CD4-positive, alpha-beta memory T cell (primary cell): Measurements from ENCODE around the gene ARFRP1. TPM values are rescaled to one million over a fixed set of nuclear protein-coding genes. Genes with fewer than 3 reads are reported as not detected.

Experiments used
- CTCF ChIA-PET: fragments of 350-600 bp; sonication (Branson Sonifier 250); formaldehyde crosslinking; loops from one replicate; lab custom pipeline; 2021; ENCODE audit warnings: inconsistent platforms; ENCODE audit not compliant: partially characterized antibody; lab: Charles Lee
- POLR2A ChIA-PET: fragments of 350-600 bp; sonication (Branson Sonifier 250); formaldehyde crosslinking; loops from one replicate; lab custom pipeline; 2021; ENCODE audit not compliant: partially characterized antibody; lab: Charles Lee
- DNase-seq, 5 donors: peaks; one replicate each; pipeline versions ENCODE4 v3.0.0 to v3.0.0-alpha.2; 2020 to 2022; ENCODE audit warnings: mixed read lengths in 1 of 5
- H3K27ac ChIP-seq: one replicate; pipeline ENCODE4 v1.7.0; 2013; ENCODE audit warnings: low read depth, low read length
- H3K27me3 ChIP-seq: 2 replicates; pipeline ENCODE4 v1.7.0; 2013; ENCODE audit warnings: mild to moderate bottlenecking, low read length, moderate library complexity; ENCODE audit not compliant: insufficient read depth
- H3K36me3 ChIP-seq: 2 replicates; pipeline ENCODE4 v1.7.0; 2013; ENCODE audit warnings: mild to moderate bottlenecking, low read length, moderate library complexity; ENCODE audit not compliant: insufficient read depth
- H3K4me1 ChIP-seq: 2 replicates; pipeline ENCODE4 v1.7.0; 2013; ENCODE audit warnings: mild to moderate bottlenecking, low read length, moderate library complexity; ENCODE audit not compliant: insufficient read depth
- H3K4me3 ChIP-seq, 2 donors: one replicate each; pipeline ENCODE4 v1.7.0; 2013; ENCODE audit warnings: low read length in 2 of 2, mild to moderate bottlenecking in 1 of 2
- H3K9me3 ChIP-seq, 2 donors: one replicate each; pipeline ENCODE4 v1.7.0; 2013; ENCODE audit warnings: low read length in 2 of 2, control low read depth in 1 of 2; ENCODE audit not compliant: control insufficient read depth in 1 of 2
- H3K27ac Mint-ChIP-seq, 7 donors: one replicate each; pipeline ENCODE4 v1.8.0; 2020 to 2021; ENCODE audit warnings: mixed read lengths in 7 of 7, mild to moderate bottlenecking in 6 of 7, inconsistent platforms in 3 of 7, moderate library complexity in 3 of 7
- H3K27me3 Mint-ChIP-seq, 2 donors: one replicate each; pipeline ENCODE4 v1.8.0; 2020 to 2021; ENCODE audit warnings: mixed read lengths in 2 of 2
- H3K36me3 Mint-ChIP-seq, 2 donors: one replicate each; pipeline ENCODE4 v1.8.0; 2020 to 2021; ENCODE audit warnings: mixed read lengths in 2 of 2, inconsistent platforms in 1 of 2, mild to moderate bottlenecking in 1 of 2
- H3K4me1 Mint-ChIP-seq, 4 donors: one replicate each; pipeline ENCODE4 v1.8.0; 2020 to 2021; ENCODE audit warnings: mixed read lengths in 4 of 4, mild to moderate bottlenecking in 1 of 4
- H3K4me3 Mint-ChIP-seq, 8 donors: one replicate each; pipeline ENCODE4 v1.8.0; 2020 to 2021; ENCODE audit warnings: mixed read lengths in 8 of 8, mild to moderate bottlenecking in 7 of 8, moderate library complexity in 6 of 8, inconsistent platforms in 3 of 8
- H3K9me3 Mint-ChIP-seq, 8 donors: one replicate each; pipeline ENCODE4 v1.8.0; 2020 to 2021; ENCODE audit warnings: mixed read lengths in 8 of 8, mild to moderate bottlenecking in 5 of 8, inconsistent platforms in 3 of 8, moderate library complexity in 1 of 8
- intact Hi-C: fragments of 100-400 bp; cut with micrococcal nuclease; formaldehyde crosslinking; loops from one replicate; pipeline ENCODE4 v1.15.1; 2023
- polyA plus RNA-seq, 2 donors: library from polyadenylated mRNA; unstranded; fragments of 300-500 nt; fragmentation: Illumina TruSeq; gene quantifications; one replicate each; pipeline ENCODE4 v1.2.3, GENCODE V29; 2021
- total RNA-seq, 2 experiments: library from RNA; stranded (reverse); gene quantifications; one replicate each; pipeline ENCODE4 v1.2.3, GENCODE V29; 2021

The ARFRP1 gene
- total and polyA plus RNA-seq, 4 experiments from 2014 or later, result 65.5 to 92.0 (median 76.0) TPM

- Histone ChIP-seq H3K9me3 (no peaks in the 10 kb centered on the region), H3K36me3 (peaks cover 22% of the 10 kb centered on the region), H3K4me3 (peak overlapping the region; percentile 91 to 92), H3K27ac (peak overlapping the region; percentile 69), H3K27me3 (no peaks in the 10 kb centered on the region), H3K4me1 (peaks cover 40% of the 10 kb centered on the region)
- H3K9me3 Mint-ChIP-seq, result peaks cover 0 to 3% (median 0%) of the 10 kb centered on the region in 8 donors
- H3K27ac Mint-ChIP-seq, result peak overlapping the region; percentile 90 to 97 (median 94)
- intact Hi-C loops, result loop anchor here (1.0 to 5.0 kb wide), 7 partner anchors 9 to 220 kb away; partner anchors contain the start of genes ARFRP1, STMN3 and UCKL1
- no peaks in the 10 kb centered on the region for H3K27me3 Mint-ChIP-seq
- POLR2A ChIA-PET, result interaction anchor here (0.6 to 7.0 kb wide), 33 partner anchors 8 to 342 kb away, joined by 3 to 202 read pairs (median 8); partner anchors contain the start of genes ARFRP1, FNDC11, GMEB2 and OPRL1
- peak; percentile 61 to 84 (median 66) for DNase-seq
- peak overlapping the region; percentile 89 to 95 (median 91) for H3K4me3 Mint-ChIP-seq
- H3K4me1 Mint-ChIP-seq, result peaks cover 10 to 28% (median 15%) of the 10 kb centered on the region in 4 donors
- peaks cover 7 to 29% of the 10 kb centered on the region in 2 donors for H3K36me3 Mint-ChIP-seq
- CTCF ChIA-PET, result interaction anchor here (0.8 to 2.4 kb wide), 16 partner anchors 9 to 243 kb away, joined by 3 to 26 read pairs (median 4); partner anchors contain the start of genes ARFRP1, PTK6, SAMD10 and ZGPAT
These were observed 29.3 kb upstream of the ARFRP1 start for GRCh38 chr20:63736893-63737694.

- peaks cover 22% of the 10 kb centered on the region for H3K36me3 ChIP-seq
- CTCF ChIA-PET, result interaction anchor here (0.8 to 2.4 kb wide), 16 partner anchors 8 to 244 kb away, joined by 3 to 26 read pairs (median 4); partner anchors contain the start of genes ARFRP1, PTK6, SAMD10 and ZGPAT
- H3K9me3 Mint-ChIP-seq, result peaks cover 0 to 3% (median 0%) of the 10 kb centered on the region in 8 donors
These were observed 28.3 kb upstream of the ARFRP1 start, which contains the start of gene LIME1 for GRCh38 chr20:63735859-63736718. TSS of gene LIME1 (plus strand) at chr20:63736664. CDS start at chr20:63737550, 886 bp downstream.

GRCh38 chr20:63734946-63735858 lies 27.4 kb upstream of the ARFRP1 start:
- peak overlapping the region in 3 of 7 donors; percentile 79 to 97 (median 81) for H3K27ac Mint-ChIP-seq
- no peaks in the 10 kb centered on the region for H3K9me3 ChIP-seq
- H3K4me3 ChIP-seq, result peak overlapping the region in 1 of 2 donors; percentile 92
- H3K36me3 Mint-ChIP-seq, result peaks cover 7 to 29% of the 10 kb centered on the region in 2 donors
- H3K27me3 ChIP-seq, result no peaks in the 10 kb centered on the region
- peaks cover 22% of the 10 kb centered on the region for H3K36me3 ChIP-seq
- no peak overlapping the region for H3K27ac ChIP-seq
- peaks cover 45% of the 10 kb centered on the region for H3K4me1 ChIP-seq
- CTCF ChIA-PET, result interaction anchor here (1.2 to 2.4 kb wide), 6 partner anchors 16 to 198 kb away, joined by 3 to 26 read pairs (median 8); partner anchors contain the start of genes ARFRP1, PTK6 and ZGPAT
- intact Hi-C loops, result loop anchor here (5.0 kb wide), 1 partner anchor 222 kb away; the partner anchor contains the start of gene UCKL1
- POLR2A ChIA-PET, result interaction anchor here (0.6 to 7.0 kb wide), 22 partner anchors 11 to 344 kb away, joined by 3 to 202 read pairs (median 10); partner anchors contain the start of genes ARFRP1, FNDC11, GMEB2 and OPRL1
- no peak for DNase-seq
- peaks cover 12 to 28% (median 16%) of the 10 kb centered on the region in 4 donors for H3K4me1 Mint-ChIP-seq
- peaks cover 0 to 3% (median 0%) of the 10 kb centered on the region in 8 donors for H3K9me3 Mint-ChIP-seq
- H3K27me3 Mint-ChIP-seq, result no peaks in the 10 kb centered on the region
- H3K4me3 Mint-ChIP-seq, result peak overlapping the region in 6 of 8 donors; percentile 65 to 92 (median 90)

More at GRCh38 chr20:63735859-63736718, 28.3 kb upstream of the ARFRP1 start, which contains the start of gene LIME1:
- Mint-ChIP-seq H3K27ac (peak within 1 kb of the TSS; percentile 90 to 97 (median 94)), H3K36me3 (peaks cover 7 to 29% of the 10 kb centered on the region in 2 donors), H3K4me3 (peak within 1 kb of the TSS; percentile 89 to 95 (median 91)), H3K4me1 (peaks cover 10 to 28% (median 15%) of the 10 kb centered on the region in 4 donors), H3K27me3 (no peaks in the 10 kb centered on the region)
- H3K4me3 ChIP-seq, result peak within 1 kb of the TSS; percentile 91 to 92
- DNase-seq, result peak; percentile 85 to 91 (median 87)
- H3K27me3 ChIP-seq, result no peaks in the 10 kb centered on the region
- no peaks in the 10 kb centered on the region for H3K9me3 ChIP-seq
- H3K4me1 ChIP-seq, result peaks cover 42% of the 10 kb centered on the region
- intact Hi-C loops, result loop anchor here (1.0 to 5.0 kb wide), 6 partner anchors 8 to 221 kb away; partner anchors contain the start of genes ARFRP1, STMN3 and UCKL1
- peak within 1 kb of the TSS; percentile 69 for H3K27ac ChIP-seq
- POLR2A ChIA-PET, result interaction anchor here (0.6 to 7.0 kb wide), 37 partner anchors 8 to 343 kb away, joined by 3 to 202 read pairs (median 7); partner anchors contain the start of genes ARFRP1, FNDC11, GMEB2 and OPRL1

DNA sequence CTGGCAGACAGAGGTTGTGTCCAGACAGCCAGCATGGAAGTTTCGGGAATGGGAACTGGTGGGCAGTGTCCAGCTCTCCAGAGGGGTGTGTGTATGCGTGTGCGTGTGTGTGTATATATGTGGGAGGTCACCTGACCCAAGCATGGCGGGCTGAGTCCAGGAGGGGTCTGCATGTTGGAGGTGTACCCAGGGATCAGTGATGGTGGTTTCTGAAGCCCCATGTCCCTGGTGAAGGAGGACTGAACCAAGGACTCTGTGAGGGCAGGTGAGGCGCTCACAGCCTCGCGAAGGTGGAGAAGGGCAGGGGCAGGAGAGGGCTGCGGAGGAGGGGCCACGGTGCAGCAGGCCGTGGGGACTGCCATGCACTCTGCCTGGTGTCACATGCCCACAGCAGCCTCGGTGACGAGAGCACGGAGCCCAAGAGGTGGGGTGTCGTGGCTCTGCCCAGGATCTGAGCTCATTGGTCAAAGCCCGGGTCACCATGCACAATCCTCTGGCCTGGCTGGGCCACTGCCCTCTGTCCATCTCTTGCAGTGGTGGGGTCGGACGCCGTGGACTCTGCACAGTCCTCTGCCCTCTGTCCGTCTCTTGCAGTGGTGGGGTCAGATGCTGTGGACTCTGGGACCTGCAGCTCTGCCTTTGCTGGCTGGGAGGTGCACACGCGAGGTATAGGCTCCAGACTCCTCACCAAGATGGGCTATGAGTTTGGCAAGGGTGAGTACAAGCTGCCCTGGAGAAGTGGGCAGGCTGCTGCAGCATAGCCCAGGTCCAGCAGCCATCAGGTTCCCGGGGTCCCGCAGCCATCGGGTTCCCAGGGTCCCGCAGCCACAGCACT lies 26.6 kb upstream of the ARFRP1 start:
- H3K4me3 ChIP-seq, result no peak overlapping the region
- peaks cover 0 to 3% (median 0%) of the 10 kb centered on the region in 8 donors for H3K9me3 Mint-ChIP-seq
- H3K36me3 ChIP-seq, result peaks cover 22% of the 10 kb centered on the region
- peak overlapping the region in 3 of 8 donors; percentile 12 to 54 (median 46) for H3K4me3 Mint-ChIP-seq
- CTCF ChIA-PET, result interaction anchor here (1.6 kb wide), 1 partner anchor 26 kb away, joined by 7 read pairs; the partner anchor contains the start of genes ARFRP1 and ZGPAT
- H3K4me1 Mint-ChIP-seq, result peaks cover 19 to 28% (median 20%) of the 10 kb centered on the region in 4 donors
- POLR2A ChIA-PET, result interaction anchor here (1.0 to 7.0 kb wide), 4 partner anchors 26 to 310 kb away, joined by 3 to 202 read pairs (median 3); partner anchors contain the start of genes ARFRP1, RTEL1 and ZGPAT
- H3K27ac ChIP-seq, result no peak overlapping the region
- DNase-seq, result no peak
- peak overlapping the region in 3 of 7 donors; percentile 50 to 69 (median 60) for H3K27ac Mint-ChIP-seq
- H3K9me3 ChIP-seq, result no peaks in the 10 kb centered on the region
- intact Hi-C loops, result no loop called here
- no peaks in the 10 kb centered on the region for H3K27me3 ChIP-seq
- peaks cover 7 to 30% of the 10 kb centered on the region in 2 donors for H3K36me3 Mint-ChIP-seq
- peaks cover 54% of the 10 kb centered on the region for H3K4me1 ChIP-seq
- H3K27me3 Mint-ChIP-seq, result no peaks in the 10 kb centered on the region

GRCh38 chr20:63733579-63734081 lies 25.9 kb upstream of the ARFRP1 start:
- peaks cover 0 to 3% (median 0%) of the 10 kb centered on the region in 8 donors for H3K9me3 Mint-ChIP-seq
- H3K4me1 ChIP-seq, result peaks cover 58% of the 10 kb centered on the region
- H3K9me3 ChIP-seq, result no peaks in the 10 kb centered on the region
- intact Hi-C loops, result no loop called here
- no peak overlapping the region for H3K27ac ChIP-seq
- peaks cover 21 to 30% (median 23%) of the 10 kb centered on the region in 4 donors for H3K4me1 Mint-ChIP-seq
- CTCF ChIA-PET, result interaction anchor here (1.6 kb wide), 1 partner anchor 26 kb away, joined by 7 read pairs; the partner anchor contains the start of genes ARFRP1 and ZGPAT
- DNase-seq, result no peak
- peaks cover 22% of the 10 kb centered on the region for H3K36me3 ChIP-seq
- POLR2A ChIA-PET, result interaction anchor here (1.0 to 7.0 kb wide), 3 partner anchors 26 to 76 kb away, joined by 3 to 202 read pairs (median 3); partner anchors contain the start of genes ARFRP1, RTEL1 and ZGPAT
- H3K4me3 ChIP-seq, result no peak overlapping the region
- peak overlapping the region in 2 of 7 donors; percentile 50 to 60 for H3K27ac Mint-ChIP-seq
- H3K27me3 Mint-ChIP-seq, result no peaks in the 10 kb centered on the region
- peak overlapping the region in 1 of 8 donors; percentile 46 for H3K4me3 Mint-ChIP-seq
- H3K36me3 Mint-ChIP-seq, result peaks cover 7 to 33% of the 10 kb centered on the region in 2 donors
- H3K27me3 ChIP-seq, result no peaks in the 10 kb centered on the region
